Duodenal mucosa (tissue), 2 donors: ENCODE data around the gene BOLA3.
A peak's percentile ranks its signal among the peaks of the same experiment; 100 is the strongest.

Experiments
- H3K27ac ChIP-seq: one replicate; pipeline ENCODE4 v1.7.0; 2013; ENCODE audit warnings: low read depth, low read length
- H3K27me3 ChIP-seq, 2 donors: one replicate each; pipeline ENCODE4 v1.7.0; 2013; ENCODE audit warnings: low read length in 2 of 2, control low read depth in 1 of 2; ENCODE audit not compliant: insufficient read depth in 2 of 2, control insufficient read depth in 1 of 2
- H3K36me3 ChIP-seq, 2 donors: one replicate each; pipeline ENCODE4 v1.7.0; 2013; ENCODE audit warnings: low read length in 2 of 2, control low read depth in 1 of 2; ENCODE audit not compliant: insufficient read depth in 2 of 2, control insufficient read depth in 1 of 2
- H3K4me1 ChIP-seq, 2 donors: one replicate each; pipeline ENCODE4 v1.7.0; 2013; ENCODE audit warnings: low read length in 2 of 2, control low read depth in 1 of 2; ENCODE audit not compliant: insufficient read depth in 2 of 2, control insufficient read depth in 1 of 2
- H3K4me3 ChIP-seq, 2 donors: one replicate each; pipeline ENCODE4 v1.7.0; 2013; ENCODE audit warnings: low read length in 2 of 2, low read depth in 1 of 2
- H3K9ac ChIP-seq, 2 donors: one replicate each; pipeline ENCODE4 v1.7.0; 2013; ENCODE audit warnings: low read length in 2 of 2, low read depth in 1 of 2
- H3K9me3 ChIP-seq, 2 donors: one replicate each; pipeline ENCODE4 v1.7.0; 2013; ENCODE audit warnings: low read length in 2 of 2, control low read depth in 1 of 2; ENCODE audit not compliant: control insufficient read depth in 1 of 2

BOLA3 gene

GRCh38 chr2:74149570-74150319 lies 2.0 kb upstream of the BOLA3 start:
- Histone ChIP-seq H3K27me3 (no peaks in the 10 kb centered on the region), H3K36me3 (peaks cover 18 to 28% of the 10 kb centered on the region in 2 donors), H3K4me1 (peaks cover 19 to 20% of the 10 kb centered on the region in 2 donors), H3K27ac (no peak overlapping the region), H3K9me3 (no peaks in the 10 kb centered on the region), H3K9ac (no peak overlapping the region), H3K4me3 (no peak overlapping the region)

GRCh38 chr2:74149247-74149525 lies 1.5 kb upstream of the BOLA3 start:
- Histone ChIP-seq H3K4me3 (no peak overlapping the region), H3K27ac (no peak overlapping the region), H3K27me3 (no peaks in the 10 kb centered on the region), H3K9ac (no peak overlapping the region), H3K4me1 (peaks cover 19 to 20% of the 10 kb centered on the region in 2 donors), H3K36me3 (peaks cover 14 to 28% of the 10 kb centered on the region in 2 donors), H3K9me3 (no peaks in the 10 kb centered on the region)

DNA sequence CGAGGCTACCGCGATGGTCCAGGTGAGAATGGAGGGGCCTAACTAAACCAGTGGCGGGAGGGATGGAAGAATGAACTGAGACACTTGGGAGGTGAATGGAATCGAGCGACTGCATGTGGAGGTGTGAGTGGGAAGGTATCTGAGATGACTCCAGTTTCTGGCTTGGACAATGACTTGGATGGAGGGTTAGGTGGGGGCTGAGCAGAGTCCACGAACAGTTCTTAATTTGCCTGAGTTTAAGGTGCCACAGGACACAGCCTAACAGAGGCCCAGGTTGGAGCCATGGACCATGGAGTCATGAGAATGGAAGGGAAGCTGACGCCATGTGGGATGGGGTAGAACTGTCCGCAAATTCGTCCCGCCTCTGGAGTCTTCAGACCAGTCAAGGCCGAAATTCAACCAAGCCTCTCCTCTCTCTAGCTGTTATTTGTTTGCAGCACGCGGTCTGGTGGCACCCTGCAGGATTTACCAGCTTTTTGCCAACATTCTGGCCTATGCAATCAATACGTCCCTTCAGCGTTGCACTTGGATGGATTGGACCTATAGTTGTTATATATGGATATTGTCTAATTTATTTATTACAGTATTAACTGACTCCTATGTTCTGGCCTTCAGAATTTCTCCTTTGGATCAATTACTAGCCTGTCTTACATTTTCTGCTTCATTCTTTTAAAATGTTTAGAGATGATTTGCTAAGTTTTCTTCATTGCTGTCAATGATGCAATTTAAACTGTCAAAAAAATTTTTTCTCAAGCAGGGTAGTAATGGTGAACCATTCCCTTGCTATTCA lies 940 bp upstream of the BOLA3 start:
- H3K4me1 ChIP-seq: peaks cover 19 to 20% of the 10 kb centered on the region in 2 donors
- no peaks in the 10 kb centered on the region for H3K9me3 ChIP-seq
- H3K27me3 ChIP-seq: no peaks in the 10 kb centered on the region
- no peak overlapping the region for H3K27ac ChIP-seq
- peaks cover 11 to 27% of the 10 kb centered on the region in 2 donors for H3K36me3 ChIP-seq
- peak overlapping the region; percentile 32 to 77 for H3K9ac ChIP-seq
- peak overlapping the region; percentile 90 to 95 for H3K4me3 ChIP-seq

DNA sequence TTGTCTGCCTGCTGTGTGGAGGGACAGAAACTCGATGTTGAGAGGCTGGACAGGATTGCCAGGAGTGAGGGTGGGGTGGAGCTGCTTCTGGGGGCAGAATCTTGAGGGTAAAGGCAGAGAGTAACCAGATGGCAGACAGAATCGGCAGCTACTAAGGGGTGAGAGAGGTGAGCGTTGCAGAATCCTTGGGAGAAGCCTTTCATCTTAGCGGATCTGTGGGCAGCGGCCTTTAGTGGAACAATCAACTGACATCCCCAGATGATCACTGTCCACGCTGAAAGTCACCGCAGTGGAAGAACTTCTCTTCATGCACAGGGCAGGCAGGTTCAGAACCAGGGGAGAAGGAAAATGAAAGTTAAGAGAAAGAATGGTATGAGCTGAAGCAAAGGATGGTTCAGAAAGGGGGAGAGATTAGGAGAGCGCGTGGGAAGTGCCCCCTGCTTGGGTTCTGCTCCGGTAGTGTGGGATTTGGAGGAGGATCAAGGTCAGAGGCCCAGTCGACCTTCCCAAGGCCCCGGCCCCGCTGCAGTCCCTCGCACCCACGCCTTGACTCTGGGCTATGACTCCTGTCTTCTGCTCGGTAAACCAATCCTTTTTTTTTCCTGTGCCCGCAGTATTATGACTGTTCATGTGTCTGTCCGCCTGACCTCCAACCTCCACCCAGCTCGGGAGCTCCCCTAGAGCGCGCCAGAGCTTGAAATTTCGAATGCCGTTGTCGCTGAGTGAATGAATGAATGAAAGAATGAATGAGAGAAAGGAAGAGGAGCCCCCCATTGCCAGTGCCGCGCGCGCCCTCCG lies 584 bp downstream of the BOLA3 start:
- H3K27ac ChIP-seq: no peak overlapping the region
- H3K27me3 ChIP-seq: no peaks in the 10 kb centered on the region
- peak overlapping the region; percentile 90 to 95 for H3K4me3 ChIP-seq
- peaks cover 19 to 20% of the 10 kb centered on the region in 2 donors for H3K4me1 ChIP-seq
- no peaks in the 10 kb centered on the region for H3K9me3 ChIP-seq
- H3K36me3 ChIP-seq: peaks cover 0 to 21% of the 10 kb centered on the region in 2 donors
- peak overlapping the region; percentile 77 to 87 for H3K9ac ChIP-seq

GRCh38 chr2:74142340-74142739 lies 5.4 kb downstream of the BOLA3 start:
- Histone ChIP-seq H3K9ac (no peak overlapping the region), H3K27me3 (no peaks in the 10 kb centered on the region), H3K27ac (no peak overlapping the region), H3K4me1 (peaks cover 11 to 12% of the 10 kb centered on the region in 2 donors), H3K4me3 (no peak overlapping the region), H3K36me3 (peaks cover 0 to 28% of the 10 kb centered on the region in 2 donors), H3K9me3 (no peaks in the 10 kb centered on the region)

DNA sequence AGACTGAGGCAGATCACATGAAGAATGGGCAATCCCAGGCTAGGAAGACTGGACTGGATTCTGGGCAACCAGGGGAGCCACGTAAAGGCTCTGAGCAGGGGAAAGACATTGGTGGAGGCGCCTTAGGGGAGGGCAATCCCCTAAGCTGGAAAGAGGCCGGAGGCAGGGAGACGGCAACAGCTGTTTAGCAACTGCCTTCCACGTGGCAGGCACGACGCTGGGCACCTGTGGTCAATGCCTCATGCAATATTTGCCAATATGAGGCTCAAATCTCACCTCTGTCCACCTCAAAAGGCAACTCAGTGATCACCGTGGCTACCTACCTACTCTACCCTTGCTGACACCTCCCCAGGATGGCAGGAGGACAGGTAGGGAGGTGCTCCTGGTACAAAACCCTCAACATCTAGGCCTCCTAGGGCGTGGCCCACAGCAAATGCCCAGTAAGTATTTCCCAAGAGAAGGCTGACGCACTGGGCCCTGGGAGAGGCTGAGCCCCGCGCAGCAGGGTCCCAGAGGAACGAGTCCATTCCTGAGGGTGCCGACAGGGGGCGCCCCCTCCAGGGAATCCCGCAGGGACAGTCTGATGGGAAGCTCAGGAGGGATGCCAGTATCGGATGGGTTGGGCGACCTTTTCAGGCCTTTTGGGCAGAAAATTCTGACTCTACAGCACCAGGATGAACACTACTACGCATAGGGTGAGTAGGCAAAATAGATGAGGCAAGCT lies 8.9 kb downstream of the BOLA3 start:
- Histone ChIP-seq H3K9ac (no peak overlapping the region), H3K27me3 (no peaks in the 10 kb centered on the region), H3K4me1 (no peaks in the 10 kb centered on the region), H3K27ac (no peak overlapping the region), H3K4me3 (no peak overlapping the region), H3K36me3 (peaks cover 10 to 41% of the 10 kb centered on the region in 2 donors), H3K9me3 (no peaks in the 10 kb centered on the region)

DNA sequence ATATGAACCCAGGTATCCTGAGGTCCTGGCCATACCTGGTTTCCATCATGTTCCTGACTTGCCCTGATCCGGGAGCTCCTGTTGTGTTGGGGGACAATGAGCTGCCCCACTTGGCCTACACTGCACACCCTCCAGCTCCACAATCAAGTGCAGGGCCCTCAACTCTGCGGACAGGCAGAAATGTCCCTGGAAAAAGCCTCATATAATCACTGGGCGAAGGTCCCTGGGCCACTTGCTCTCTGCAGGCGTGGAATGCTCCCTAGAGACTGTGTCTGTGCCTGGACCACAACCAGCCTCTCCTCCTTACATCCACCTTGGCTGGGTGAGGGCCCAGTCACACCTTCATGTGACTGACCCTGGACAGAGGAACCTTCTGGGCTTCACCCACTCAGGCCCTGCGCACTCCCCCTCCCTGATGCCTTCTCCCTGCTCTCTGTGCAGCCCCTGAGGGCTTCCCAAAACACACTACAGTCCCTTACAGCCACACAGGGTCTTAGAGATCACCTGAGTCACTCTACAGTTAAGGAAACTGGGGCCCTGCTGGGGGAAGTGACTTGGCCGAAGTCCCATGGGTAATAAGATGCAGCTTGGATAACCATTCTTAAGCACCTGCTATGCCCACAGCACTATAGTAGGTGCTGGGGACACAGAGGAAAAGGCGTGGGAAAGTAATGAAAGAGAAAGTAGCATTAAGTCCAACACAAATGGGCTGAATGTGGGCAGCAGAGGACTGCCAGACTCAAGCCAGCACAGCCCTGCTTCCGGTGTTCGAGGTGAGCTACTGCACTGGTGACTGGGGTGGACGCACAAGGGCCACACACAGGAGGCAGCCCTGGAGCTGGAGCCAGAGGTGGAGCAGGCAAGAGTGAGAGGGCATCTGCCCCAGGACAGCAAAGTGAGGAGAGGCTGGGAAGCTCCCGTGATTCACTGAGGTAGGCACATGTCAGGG lies 9.8 kb downstream of the BOLA3 start:
- Histone ChIP-seq H3K27me3 (no peaks in the 10 kb centered on the region), H3K9me3 (no peaks in the 10 kb centered on the region), H3K36me3 (peaks cover 10 to 47% of the 10 kb centered on the region in 2 donors), H3K4me3 (no peak overlapping the region), H3K4me1 (no peaks in the 10 kb centered on the region), H3K27ac (no peak overlapping the region), H3K9ac (no peak overlapping the region)

- Histone ChIP-seq H3K4me3 (no peak overlapping the region), H3K4me1 (no peaks in the 10 kb centered on the region), H3K27me3 (peaks cover 6 to 9% of the 10 kb centered on the region in 2 donors), H3K9me3 (no peaks in the 10 kb centered on the region), H3K9ac (no peak overlapping the region), H3K36me3 (peaks cover 10 to 25% of the 10 kb centered on the region in 2 donors), H3K27ac (no peak overlapping the region)
These were observed 15.8 kb downstream of the BOLA3 start for GRCh38 chr2:74131901-74132300.
